Upper lobe of left lung (tissue), 6 donors: Measurements from ENCODE around the gene ERVMER34-1. TPM values are rescaled to one million over a fixed set of nuclear protein-coding genes. Genes with fewer than 3 reads are reported as not detected.

ENCODE experiments used
- ATAC-seq, 2 donors: fragments of 200-7000 bp; cut with Tn5 transposase; one replicate each; pipeline ENCODE4 v1.9.1; 2022; ENCODE audit warnings: mild to moderate bottlenecking in 2 of 2, moderate library complexity in 2 of 2; ENCODE audit not compliant: low FRiP score in 2 of 2
- DNase-seq, 2 donors: peaks; one replicate each; pipeline ENCODE4 v3.0.0-alpha.2; 2019 to 2020
- H3K27ac ChIP-seq, 4 donors: fragments of 200-600 bp; sonication (generic); one replicate each; pipeline ENCODE4 v1.5.1; 2016 to 2019
- H3K27me3 ChIP-seq, 4 donors: fragments of 200-600 bp; sonication (generic); one replicate each; pipeline ENCODE4 v1.5.1; 2017 to 2019
- H3K36me3 ChIP-seq, 4 donors: fragments of 200-600 bp; sonication (generic); one replicate each; pipeline ENCODE4 v1.5.1; 2016 to 2019
- H3K4me1 ChIP-seq, 4 donors: fragments of 200-600 bp; sonication (generic); one replicate each; pipeline ENCODE4 v1.5.1; 2018 to 2019
- H3K4me3 ChIP-seq, 4 donors: fragments of 200-600 bp; sonication (generic); one replicate each; pipeline ENCODE4 v1.5.1; 2017 to 2019; ENCODE audit warnings: mild to moderate bottlenecking in 2 of 4, moderate library complexity in 1 of 4
- H3K9me3 ChIP-seq, 4 donors: fragments of 200-600 bp; sonication (generic); one replicate each; pipeline ENCODE4 v1.5.1; 2018 to 2019
- CTCF ChIP-seq, 6 experiments: fragments of 450-650 bp in 4 of 6; fragments of 200-600 bp in 2 of 6; sonication (generic) in 2 of 6; IDR thresholded peaks; one replicate each; pipeline ENCODE4 v1.5.1; 2016 to 2019; ENCODE audit warnings: antibody characterized with exemption in 6 of 6
- EP300 ChIP-seq, 4 donors: sonication (generic); formaldehyde crosslinking; IDR thresholded peaks; one replicate each; pipeline ENCODE4 v1.5.1; 2017; ENCODE audit warnings: antibody characterized with exemption in 4 of 4, control low read depth in 2 of 4
- POLR2A ChIP-seq, 4 donors: fragments of 450-650 bp; IDR thresholded peaks; one replicate each; pipeline ENCODE4 v1.5.1; 2016 to 2017; ENCODE audit warnings: antibody characterized with exemption in 4 of 4, mild to moderate bottlenecking in 2 of 4
- POLR2AphosphoS5 ChIP-seq, 2 donors: sonication (generic); formaldehyde crosslinking; IDR thresholded peaks; one replicate each; pipeline ENCODE4 v1.5.1; 2017; ENCODE audit warnings: antibody characterized with exemption in 2 of 2
- WGBS, 2 donors: methylation state at CpG; one replicate each; pipeline ENCODE4 v1.1.5; 2017 to 2018; 5-methylcytosine and 5-hydroxymethylcytosine counted together
- total RNA-seq, 6 donors: library from RNA; depleted of rRNA in 4 of 6; stranded (reverse); fragments of >200 nt in 4 of 6; gene quantifications; one replicate each; pipeline versions ENCODE4 v1.1.0 to v1.2.1, GENCODE V29; 2016 to 2021
- donor health status: DM: no; HTN: no; CAD: no; lungs with moderate emphysema.
- donor health status: DM: no; HTN: yes; CAD: no; lungs with severe emphysema.

Gene ERVMER34-1
- total RNA-seq, 6 donors from 2014 or later: 0.44 to 2.1 (median 0.79) TPM; not detected in 1

GRCh38 chr4:52715914-52716313 is 35.3 kb downstream of the ERVMER34-1 start:
- peaks cover 0 to 32% (median 3%) of the 10 kb centered on the region in 4 donors for H3K36me3 ChIP-seq
- no peaks in the 10 kb centered on the region for H3K9me3 ChIP-seq
- no peak overlapping the region for H3K4me3 ChIP-seq
- ATAC-seq (no peak), DNase-seq (no peak)
- H3K4me1 ChIP-seq: peaks cover 19 to 32% (median 21%) of the 10 kb centered on the region in 4 donors
- WGBS, 2 donors: 82 to 85% methylated on average over 3 of the region's 3 CpGs
- no peak for TF ChIP-seq CTCF (IDR thresholded peaks at IDR 0.05)
- no peak for TF ChIP-seq EP300 (IDR thresholded peaks at IDR 0.05)
- no peak for TF ChIP-seq POLR2AphosphoS5 (IDR thresholded peaks at IDR 0.05)
- TF ChIP-seq POLR2A (IDR thresholded peaks at IDR 0.05): no peak
- no peaks in the 10 kb centered on the region for H3K27me3 ChIP-seq
- H3K27ac ChIP-seq: no peak overlapping the region

GRCh38 chr4:52715255-52715897 is 35.8 kb downstream of the ERVMER34-1 start:
- Histone ChIP-seq H3K9me3 (no peaks in the 10 kb centered on the region), H3K27ac (no peak overlapping the region), H3K36me3 (peaks cover 0 to 27% (median 3%) of the 10 kb centered on the region in 4 donors), H3K4me1 (peaks cover 19 to 32% (median 21%) of the 10 kb centered on the region in 4 donors), H3K4me3 (no peak overlapping the region), H3K27me3 (no peaks in the 10 kb centered on the region)
- TF ChIP-seq POLR2A (IDR thresholded peaks at IDR 0.05) (no peak), POLR2AphosphoS5 (IDR thresholded peaks at IDR 0.05) (no peak)
- WGBS, 2 donors: 91 to 98% methylated on average over 7 of the region's 7 CpGs
- ATAC-seq (no peak), DNase-seq (no peak)

- H3K4me1 ChIP-seq: peaks cover 19 to 32% (median 21%) of the 10 kb centered on the region in 4 donors
- no peak for ATAC-seq
- WGBS, 2 donors: 79 to 93% methylated on average over 4 of the region's 4 CpGs
- DNase-seq: no peak
- TF ChIP-seq CTCF (IDR thresholded peaks at IDR 0.05) (no peak), POLR2AphosphoS5 (IDR thresholded peaks at IDR 0.05) (no peak), EP300 (IDR thresholded peaks at IDR 0.05) (no peak), POLR2A (IDR thresholded peaks at IDR 0.05) (no peak)
- H3K4me3 ChIP-seq: no peak overlapping the region
- H3K27me3 ChIP-seq: no peaks in the 10 kb centered on the region
- peak overlapping the region in 2 of 4 donors; percentile 1 to 2 for H3K27ac ChIP-seq
- peaks cover 0 to 27% (median 3%) of the 10 kb centered on the region in 4 donors for H3K36me3 ChIP-seq
- H3K9me3 ChIP-seq: no peaks in the 10 kb centered on the region
Observed at GRCh38 chr4:52714597-52715254, 36.5 kb downstream of the ERVMER34-1 start.

- H3K27ac ChIP-seq: peak overlapping the region in 2 of 4 donors; percentile 94 to 98
- peaks cover 0 to 27% (median 3%) of the 10 kb centered on the region in 4 donors for H3K36me3 ChIP-seq
- TF ChIP-seq CTCF (IDR thresholded peaks at IDR 0.05) (no peak), EP300 (IDR thresholded peaks at IDR 0.05) (no peak), POLR2AphosphoS5 (IDR thresholded peaks at IDR 0.05) (no peak), POLR2A (IDR thresholded peaks at IDR 0.05) (no peak)
- peaks cover 19 to 32% (median 21%) of the 10 kb centered on the region in 4 donors for H3K4me1 ChIP-seq
- H3K4me3 ChIP-seq: peak overlapping the region; percentile 64 to 98 (median 77)
- H3K9me3 ChIP-seq: no peaks in the 10 kb centered on the region
- WGBS, 2 donors: 63% methylated on average over 12 of the region's 12 CpGs
- DNase-seq (no peak), ATAC-seq (no peak)
- no peaks in the 10 kb centered on the region for H3K27me3 ChIP-seq
Observed at GRCh38 chr4:52713456-52713937, 37.7 kb downstream of the ERVMER34-1 start.
